Upper lobe of right lung (tissue), 1 donor: Measurements from ENCODE around the gene FMNL2. TPM values are rescaled to one million over a fixed set of nuclear protein-coding genes. Genes with fewer than 3 reads are reported as not detected.

Source experiments
- ATAC-seq: fragments of 200-7000 bp; cut with Tn5 transposase; one replicate; pipeline ENCODE4 v1.9.1; 2020; ENCODE audit warnings: mild to moderate bottlenecking, moderate library complexity
- DNase-seq: peaks from one replicate; pipeline ENCODE4 v3.0.0-alpha.2; 2020
- H3K27ac ChIP-seq: fragments of 200-600 bp; one replicate; pipeline ENCODE4 v1.8.0; 2022
- H3K27me3 ChIP-seq: fragments of 200-600 bp; one replicate; pipeline ENCODE4 v1.8.0; 2022; ENCODE audit warnings: mild to moderate bottlenecking
- H3K36me3 ChIP-seq: fragments of 200-600 bp; one replicate; pipeline ENCODE4 v1.8.0; 2022
- H3K4me1 ChIP-seq: fragments of 200-600 bp; one replicate; pipeline ENCODE4 v1.8.0; 2022
- H3K4me3 ChIP-seq: fragments of 200-600 bp; one replicate; pipeline ENCODE4 v1.8.0; 2022; ENCODE audit warnings: mild to moderate bottlenecking
- H3K9me3 ChIP-seq: fragments of 200-600 bp; one replicate; pipeline ENCODE4 v1.8.0; 2022
- CTCF ChIP-seq: fragments of 200-600 bp; IDR thresholded peaks from one replicate; pipeline ENCODE4 v1.8.0; 2022; ENCODE audit warnings: antibody characterized with exemption
- intact Hi-C: fragments of 100-400 bp; cut with DNase I; formaldehyde crosslinking; loops from one replicate; pipeline ENCODE4 v1.11.0; 2022
- total RNA-seq: library from RNA; stranded (reverse); fragmentation: NEBNext Ultra II Directional; extraction: Animal tissue kit (Norgen Biotek cat#: 25700); gene quantifications from one replicate; pipeline ENCODE4 v1.2.1, GENCODE V29; 2021
- donor health status: DM: no; HTN: yes; CAD: no; lungs with severe emphysema.

Gene FMNL2
- total RNA-seq, 1 donor from 2014 or later = 69.5 TPM

- no peak for DNase-seq
- no peak overlapping the region for H3K4me3 ChIP-seq
- peak overlapping the region; percentile 67 for H3K27ac ChIP-seq
- TF ChIP-seq CTCF = no peak
- no peaks in the 10 kb centered on the region for H3K9me3 ChIP-seq
- no peaks in the 10 kb centered on the region for H3K27me3 ChIP-seq
- ATAC-seq = peak; percentile 92
- H3K36me3 ChIP-seq = peaks cover 20% of the 10 kb centered on the region
- intact Hi-C loops = no loop called here
- H3K4me1 ChIP-seq = peaks cover 10% of the 10 kb centered on the region
Observed at GRCh38 chr2:152611458-152612231, 276.7 kb downstream of the FMNL2 start.

- H3K9me3 ChIP-seq = no peaks in the 10 kb centered on the region
- intact Hi-C loops = no loop called here
- H3K36me3 ChIP-seq = peaks cover 26% of the 10 kb centered on the region
- no peak overlapping the region for H3K27ac ChIP-seq
- no peak for DNase-seq
- no peaks in the 10 kb centered on the region for H3K27me3 ChIP-seq
- H3K4me3 ChIP-seq = no peak overlapping the region
- TF ChIP-seq CTCF = no peak
- no peak for ATAC-seq
- H3K4me1 ChIP-seq = peaks cover 10% of the 10 kb centered on the region
Observed at GRCh38 chr2:152613235-152613634, 278.3 kb downstream of the FMNL2 start.

- ATAC-seq = no peak
Observed at GRCh38 chr2:152615177-152615576, 280.2 kb downstream of the FMNL2 start.

GRCh38 chr2:152617456-152618192 is 282.6 kb downstream of the FMNL2 start:
- peaks cover 62% of the 10 kb centered on the region for H3K36me3 ChIP-seq
- no peak for DNase-seq
- no peaks in the 10 kb centered on the region for H3K9me3 ChIP-seq
- no peak overlapping the region for H3K27ac ChIP-seq
- intact Hi-C loops = no loop called here
- ATAC-seq = no peak
- no peaks in the 10 kb centered on the region for H3K27me3 ChIP-seq
- H3K4me3 ChIP-seq = no peak overlapping the region
- H3K4me1 ChIP-seq = peaks cover 5% of the 10 kb centered on the region
- no peak for TF ChIP-seq CTCF

More at GRCh38 chr2:152615177-152615576, 280.2 kb downstream of the FMNL2 start:
- no peak overlapping the region for H3K4me3 ChIP-seq
- intact Hi-C loops = no loop called here
- no peaks in the 10 kb centered on the region for H3K9me3 ChIP-seq
- no peaks in the 10 kb centered on the region for H3K27me3 ChIP-seq
- H3K36me3 ChIP-seq = peaks cover 42% of the 10 kb centered on the region
- H3K4me1 ChIP-seq = peaks cover 10% of the 10 kb centered on the region
- no peak for TF ChIP-seq CTCF
- H3K27ac ChIP-seq = no peak overlapping the region
- DNase-seq = no peak

- H3K36me3 ChIP-seq = peaks cover 62% of the 10 kb centered on the region
- no peaks in the 10 kb centered on the region for H3K4me1 ChIP-seq
- no peak for ATAC-seq
- no peak overlapping the region for H3K4me3 ChIP-seq
- no peak overlapping the region for H3K27ac ChIP-seq
- no peaks in the 10 kb centered on the region for H3K27me3 ChIP-seq
- no peak for TF ChIP-seq CTCF
- H3K9me3 ChIP-seq = no peaks in the 10 kb centered on the region
- intact Hi-C loops = no loop called here
- DNase-seq = no peak
Observed at GRCh38 chr2:152618193-152618564, 283.2 kb downstream of the FMNL2 start.
